ENCODE results near the gene PEX11B. TPM values are rescaled to one million over a fixed set of nuclear protein-coding genes. Genes with fewer than 3 reads are reported as not detected.
A peak's percentile ranks its signal among the peaks of the same experiment; 100 is the strongest.

Gene PEX11B
- total RNA-seq, 2 experiments from 2014 or later = 25.8 to 26.3 TPM

GRCh38 chr1:145963265-145964019 lies 44.9 kb upstream of the PEX11B start:
- H3K36me3 Mint-ChIP-seq (ENCODE audit: low read depth) = peaks cover 31% of the 10 kb centered on the region
- peak overlapping the region; percentile 91 for H3K27ac Mint-ChIP-seq
- DNase-seq (no peak), ATAC-seq (no peak)
- H3K4me3 Mint-ChIP-seq = peak overlapping the region; percentile 92
- peaks cover 6% of the 10 kb centered on the region for H3K9me3 Mint-ChIP-seq
- ChIA-PET POLR2A (interaction anchor here (0.7 to 12.8 kb wide), 19 partner anchors 9 to 171 kb away, joined by 3 to 160 read pairs (median 5); partner anchors contain the start of genes PEX11B, PIAS3, RBM8A and TXNIP), CTCF (interaction anchor here (0.8 to 8.9 kb wide), 13 partner anchors 10 to 139 kb away, joined by 3 to 93 read pairs (median 5); partner anchors contain the start of genes NUDT17, PIAS3, POLR3C and RBM8A)
- H3K27me3 Mint-ChIP-seq = no peaks in the 10 kb centered on the region
- intact Hi-C loops (cut with micrococcal nuclease) = loop anchor here (2.0 to 5.0 kb wide), 2 partner anchors 33 to 36 kb away; partner anchors contain the start of genes RBM8A and TXNIP
- peaks cover 35% of the 10 kb centered on the region for H3K4me1 Mint-ChIP-seq (ENCODE audit: low read depth)
- no peak for TF ChIP-seq CTCF (IDR thresholded peaks at IDR 0.05)

GRCh38 chr1:145962157-145963102 lies 43.9 kb upstream of the PEX11B start:
- no peak for TF ChIP-seq CTCF (IDR thresholded peaks at IDR 0.05)
- peaks cover 2% of the 10 kb centered on the region for H3K9me3 Mint-ChIP-seq
- H3K4me3 Mint-ChIP-seq = peak overlapping the region; percentile 92
- no peaks in the 10 kb centered on the region for H3K27me3 Mint-ChIP-seq
- no peak for ATAC-seq
- CTCF ChIA-PET = interaction anchor here (1.0 to 8.9 kb wide), 5 partner anchors 16 to 117 kb away, joined by 4 to 93 read pairs (median 5); partner anchors contain the start of genes NUDT17, PIAS3 and RBM8A
- H3K27ac Mint-ChIP-seq = peak overlapping the region; percentile 91
- H3K4me1 Mint-ChIP-seq (ENCODE audit: low read depth) = peaks cover 39% of the 10 kb centered on the region
- intact Hi-C loops (cut with micrococcal nuclease) = loop anchor here (5.0 kb wide), 1 partner anchor 35 kb away; the partner anchor contains the start of gene RBM8A
- POLR2A ChIA-PET = interaction anchor here (0.7 to 12.8 kb wide), 20 partner anchors 10 to 170 kb away, joined by 3 to 160 read pairs (median 4); partner anchors contain the start of genes NUDT17, PEX11B, RBM8A and TXNIP
- DNase-seq = peak; percentile 66
- H3K36me3 Mint-ChIP-seq (ENCODE audit: low read depth) = peaks cover 23% of the 10 kb centered on the region

GRCh38 chr1:145961425-145962156 lies 43.1 kb upstream of the PEX11B start:
- H3K36me3 Mint-ChIP-seq (ENCODE audit: low read depth) = peaks cover 16% of the 10 kb centered on the region
- CTCF ChIA-PET = interaction anchor here (4.1 to 8.9 kb wide), 2 partner anchors 17 to 34 kb away, joined by 15 to 93 read pairs; partner anchors contain the start of gene RBM8A
- DNase-seq (peak; percentile 85), ATAC-seq (peak; percentile 2)
- peaks cover 37% of the 10 kb centered on the region for H3K4me1 Mint-ChIP-seq (ENCODE audit: low read depth)
- no peak for TF ChIP-seq CTCF (IDR thresholded peaks at IDR 0.05)
- intact Hi-C loops (cut with micrococcal nuclease) = loop anchor here (5.0 kb wide), 1 partner anchor 34 kb away; the partner anchor contains the start of gene RBM8A
- no peaks in the 10 kb centered on the region for H3K27me3 Mint-ChIP-seq
- H3K4me3 Mint-ChIP-seq = peak overlapping the region; percentile 92
- no peaks in the 10 kb centered on the region for H3K9me3 Mint-ChIP-seq
- peak overlapping the region; percentile 91 for H3K27ac Mint-ChIP-seq
- POLR2A ChIA-PET = interaction anchor here (1.0 to 12.8 kb wide), 11 partner anchors 11 to 136 kb away, joined by 3 to 160 read pairs (median 6); partner anchors contain the start of genes PEX11B, RBM8A and TXNIP

GRCh38 chr1:145961109-145961424 lies 42.5 kb upstream of the PEX11B start:
- peak overlapping the region; percentile 92 for H3K4me3 Mint-ChIP-seq
- POLR2A ChIA-PET = interaction anchor here (0.6 to 12.8 kb wide), 9 partner anchors 12 to 135 kb away, joined by 3 to 160 read pairs (median 3); partner anchors contain the start of genes PEX11B, RBM8A and TXNIP
- CTCF ChIA-PET = no interaction called here
- H3K27ac Mint-ChIP-seq = peak overlapping the region; percentile 91
- peaks cover 39% of the 10 kb centered on the region for H3K4me1 Mint-ChIP-seq (ENCODE audit: low read depth)
- intact Hi-C loops (cut with micrococcal nuclease) = loop anchor here (5.0 kb wide), 1 partner anchor 34 kb away; the partner anchor contains the start of gene RBM8A
- DNase-seq (peak; percentile 9), ATAC-seq (no peak)
- no peaks in the 10 kb centered on the region for H3K27me3 Mint-ChIP-seq
- no peak for TF ChIP-seq CTCF (IDR thresholded peaks at IDR 0.05)
- H3K36me3 Mint-ChIP-seq (ENCODE audit: low read depth) = peaks cover 16% of the 10 kb centered on the region
- no peaks in the 10 kb centered on the region for H3K9me3 Mint-ChIP-seq

Data from activated CD8-positive, alpha-beta T cell treated with anti-CD3 and anti-CD28 coated beads for 36 hours (primary cell).